ENCODE measurements around the gene TMEM175.
"Not testable (repeated sequence)": the region's sequence is repeated elsewhere in the genome, so short reads cannot be mapped to it uniquely, and the experiment has no call there.

The TMEM175 gene

GRCh38 chr4:918591-918990, 13.7 kb upstream of the TMEM175 start:
- not testable (repeated sequence) for DNase-seq

GRCh38 chr4:919004-919680, 13.1 kb upstream of the TMEM175 start:
- DNase-seq = not testable (repeated sequence)

GRCh38 chr4:921830-922331, 10.4 kb upstream of the TMEM175 start:
- DNase-seq = no peak

- no peak for DNase-seq
Observed at GRCh38 chr4:924107-925096, 7.9 kb upstream of the TMEM175 start.

GRCh38 chr4:925171-925570, 7.1 kb upstream of the TMEM175 start:
- no peak for DNase-seq

GRCh38 chr4:925771-926500, 6.3 kb upstream of the TMEM175 start:
- no peak for DNase-seq

- no peak for DNase-seq
Observed at GRCh38 chr4:926538-926937, 5.7 kb upstream of the TMEM175 start.

GRCh38 chr4:927566-927965, 4.7 kb upstream of the TMEM175 start:
- not testable (repeated sequence) for DNase-seq

- DNase-seq = no peak
Observed at GRCh38 chr4:929096-929765, 3.0 kb upstream of the TMEM175 start.

- no peak for DNase-seq
Observed at GRCh38 chr4:930028-930551, 2.2 kb upstream of the TMEM175 start.

GRCh38 chr4:930827-931193, 1.4 kb upstream of the TMEM175 start:
- no peak for DNase-seq

- no peak for DNase-seq
Observed at GRCh38 chr4:931194-931959, 883 bp upstream of the TMEM175 start.

GRCh38 chr4:932713-933070, 432 bp downstream of the TMEM175 start:
- DNase-seq = no peak

GRCh38 chr4:939508-939907, 7.2 kb downstream of the TMEM175 start:
- not testable (repeated sequence) for DNase-seq

GRCh38 chr4:945274-946102, 13.2 kb downstream of the TMEM175 start:
- DNase-seq = no peak

GRCh38 chr4:946103-946450, 13.8 kb downstream of the TMEM175 start:
- no peak for DNase-seq

- DNase-seq = no peak
Observed at GRCh38 chr4:946517-947471, 14.5 kb downstream of the TMEM175 start.

- DNase-seq = no peak
Observed at GRCh38 chr4:947491-947971, 15.3 kb downstream of the TMEM175 start.
